Activated B cell treated with CpG ODN at 0.5 μM for 24 hours (primary cell): ENCODE measurements around the gene NDUFB3. TPM values are rescaled to one million over a fixed set of nuclear protein-coding genes. Genes with fewer than 3 reads are reported as not detected.

Experiments used
- ATAC-seq: fragments of 200-7000 bp; cut with Tn5 transposase; one replicate; pipeline ENCODE4 v1.10.0; 2021; ENCODE audit warnings: low read depth, mild to moderate bottlenecking, moderate library complexity
- CTCF ChIA-PET: fragments of 350-600 bp; sonication (Branson Sonifier 250); formaldehyde crosslinking; loops from one replicate; lab custom pipeline; 2021; ENCODE audit warnings: antibody characterized with exemption; lab: Charles Lee
- POLR2A ChIA-PET: fragments of 350-600 bp; sonication (Branson Sonifier 250); formaldehyde crosslinking; loops from one replicate; lab custom pipeline; 2021; ENCODE audit warnings: antibody characterized with exemption; lab: Charles Lee
- DNase-seq: peaks from one replicate; pipeline ENCODE4 v3.0.0; 2022
- H3K27ac Mint-ChIP-seq: one replicate; pipeline ENCODE4 v1.8.0; 2020; ENCODE audit warnings: mixed read lengths
- H3K27me3 Mint-ChIP-seq: one replicate; pipeline ENCODE4 v1.8.0; 2021; ENCODE audit warnings: mixed read lengths
- H3K36me3 Mint-ChIP-seq: one replicate; pipeline ENCODE4 v1.8.0; 2021; ENCODE audit warnings: low read depth, mixed read lengths
- H3K4me1 Mint-ChIP-seq: one replicate; pipeline ENCODE4 v1.8.0; 2021; ENCODE audit warnings: mixed read lengths
- H3K4me3 Mint-ChIP-seq: one replicate; pipeline ENCODE4 v1.8.0; 2020; ENCODE audit warnings: mild to moderate bottlenecking, mixed read lengths
- H3K9me3 Mint-ChIP-seq: one replicate; pipeline ENCODE4 v1.8.0; 2020; ENCODE audit warnings: mixed read lengths
- intact Hi-C: fragments of 100-400 bp; cut with micrococcal nuclease; formaldehyde crosslinking; loops from one replicate; pipeline ENCODE4 v1.15.1; 2024
- total RNA-seq: library from RNA; stranded (reverse); gene quantifications from 2 replicates; pipeline ENCODE4 v1.2.3, GENCODE V29; 2022
- TF ChIP-seq, protein P1 (sequence below): fragments of 200-600 bp; IDR thresholded peaks from one replicate; pipeline ENCODE4 v1.8.0; 2022; ENCODE audit warnings: antibody characterized with exemption, mild to moderate bottlenecking

The NDUFB3 gene
- total RNA-seq, 1 donor from 2014 or later = 85.4 TPM

DNA sequence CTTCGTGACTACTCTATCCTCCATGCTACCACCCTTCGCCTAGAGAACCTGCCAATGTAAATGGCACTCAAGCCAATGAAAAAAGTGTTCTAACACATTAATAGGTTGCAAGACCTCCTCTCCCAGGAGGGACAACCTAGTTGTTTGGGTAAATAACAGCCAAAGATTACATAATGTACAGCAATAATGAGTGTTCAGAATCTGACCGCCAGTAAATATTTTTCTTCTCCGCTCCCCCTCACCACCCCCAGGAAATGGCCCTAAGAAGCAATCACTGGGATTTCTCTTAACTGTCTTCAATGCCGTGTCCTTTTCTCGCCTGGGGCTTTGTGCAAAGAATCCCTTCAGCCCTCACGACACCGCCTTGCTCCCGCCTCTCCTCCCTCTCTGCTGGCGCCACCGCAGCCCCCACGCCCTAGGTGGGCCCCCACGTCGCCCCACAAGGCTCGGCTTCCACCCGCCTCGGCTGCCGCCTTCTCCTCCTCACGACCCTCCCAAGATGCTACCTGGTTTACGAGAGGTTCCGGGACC, 788 bp upstream of the NDUFB3 start:
- H3K36me3 Mint-ChIP-seq = peaks cover 15% of the 10 kb centered on the region
- intact Hi-C loops = loop anchor here (1.0 to 10.0 kb wide), 14 partner anchors 47 to 1196 kb away; partner anchors contain the start of genes BZW1, CLK1, MAIP1 and NIF3L1
- no peaks in the 10 kb centered on the region for H3K27me3 Mint-ChIP-seq
- H3K9me3 Mint-ChIP-seq = no peaks in the 10 kb centered on the region
- ATAC-seq (peak; percentile 16), DNase-seq (no peak)
- TF ChIP-seq, protein P1, sequence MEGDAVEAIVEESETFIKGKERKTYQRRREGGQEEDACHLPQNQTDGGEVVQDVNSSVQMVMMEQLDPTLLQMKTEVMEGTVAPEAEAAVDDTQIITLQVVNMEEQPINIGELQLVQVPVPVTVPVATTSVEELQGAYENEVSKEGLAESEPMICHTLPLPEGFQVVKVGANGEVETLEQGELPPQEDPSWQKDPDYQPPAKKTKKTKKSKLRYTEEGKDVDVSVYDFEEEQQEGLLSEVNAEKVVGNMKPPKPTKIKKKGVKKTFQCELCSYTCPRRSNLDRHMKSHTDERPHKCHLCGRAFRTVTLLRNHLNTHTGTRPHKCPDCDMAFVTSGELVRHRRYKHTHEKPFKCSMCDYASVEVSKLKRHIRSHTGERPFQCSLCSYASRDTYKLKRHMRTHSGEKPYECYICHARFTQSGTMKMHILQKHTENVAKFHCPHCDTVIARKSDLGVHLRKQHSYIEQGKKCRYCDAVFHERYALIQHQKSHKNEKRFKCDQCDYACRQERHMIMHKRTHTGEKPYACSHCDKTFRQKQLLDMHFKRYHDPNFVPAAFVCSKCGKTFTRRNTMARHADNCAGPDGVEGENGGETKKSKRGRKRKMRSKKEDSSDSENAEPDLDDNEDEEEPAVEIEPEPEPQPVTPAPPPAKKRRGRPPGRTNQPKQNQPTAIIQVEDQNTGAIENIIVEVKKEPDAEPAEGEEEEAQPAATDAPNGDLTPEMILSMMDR = no peak
- ChIA-PET POLR2A (interaction anchor here (0.6 to 3.5 kb wide), 4 partner anchors 46 to 157 kb away, joined by 3 to 46 read pairs (median 10); partner anchors contain the start of gene CFLAR), CTCF (interaction anchor here (1.0 to 4.4 kb wide), 7 partner anchors 46 to 162 kb away, joined by 3 to 46 read pairs (median 5); partner anchors contain the start of genes CASP10, CFLAR and ORC2)
- H3K4me3 Mint-ChIP-seq = peak overlapping the region; percentile 98
- peaks cover 50% of the 10 kb centered on the region for H3K4me1 Mint-ChIP-seq
- peak overlapping the region; percentile 96 for H3K27ac Mint-ChIP-seq

DNA sequence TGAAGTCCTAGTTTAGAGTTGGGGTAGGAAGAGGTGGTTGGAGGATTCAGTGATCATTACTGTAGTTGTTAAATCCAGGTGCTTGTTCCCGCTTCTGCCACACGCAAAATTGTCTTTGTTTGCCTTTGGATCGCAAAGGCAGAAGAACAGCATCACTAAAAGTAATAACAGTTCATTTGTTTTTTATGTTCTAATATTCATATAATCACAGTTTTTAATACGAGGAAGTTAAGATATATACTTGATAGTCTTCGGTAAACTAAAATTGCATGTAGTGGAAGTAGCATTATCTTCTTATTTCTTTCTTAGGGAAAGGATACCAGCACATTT, 365 bp downstream of the NDUFB3 start:
- TF ChIP-seq, protein P1 = no peak
- H3K9me3 Mint-ChIP-seq = no peaks in the 10 kb centered on the region
- DNase-seq = no peak
- ATAC-seq = no peak
- peaks cover 15% of the 10 kb centered on the region for H3K36me3 Mint-ChIP-seq
- H3K4me3 Mint-ChIP-seq = peak overlapping the region; percentile 98
- H3K4me1 Mint-ChIP-seq = peaks cover 47% of the 10 kb centered on the region
- CTCF ChIA-PET = interaction anchor here (0.6 to 1.1 kb wide), 2 partner anchors 42 to 160 kb away, joined by 3 to 4 read pairs; no protein-coding TSS in a partner anchor
- H3K27me3 Mint-ChIP-seq = no peaks in the 10 kb centered on the region
- intact Hi-C loops = loop anchor here (5.0 to 10.0 kb wide), 3 partner anchors 570 to 1195 kb away; partner anchors contain the start of genes MAIP1, NOP58, TMEM237 and TYW5
- peak overlapping the region; percentile 96 for H3K27ac Mint-ChIP-seq
- POLR2A ChIA-PET = interaction anchor here (0.5 to 3.2 kb wide), 5 partner anchors 10 to 183 kb away, joined by 3 to 46 read pairs (median 6); partner anchors contain the start of genes CFLAR, NIF3L1 and PPIL3

DNA sequence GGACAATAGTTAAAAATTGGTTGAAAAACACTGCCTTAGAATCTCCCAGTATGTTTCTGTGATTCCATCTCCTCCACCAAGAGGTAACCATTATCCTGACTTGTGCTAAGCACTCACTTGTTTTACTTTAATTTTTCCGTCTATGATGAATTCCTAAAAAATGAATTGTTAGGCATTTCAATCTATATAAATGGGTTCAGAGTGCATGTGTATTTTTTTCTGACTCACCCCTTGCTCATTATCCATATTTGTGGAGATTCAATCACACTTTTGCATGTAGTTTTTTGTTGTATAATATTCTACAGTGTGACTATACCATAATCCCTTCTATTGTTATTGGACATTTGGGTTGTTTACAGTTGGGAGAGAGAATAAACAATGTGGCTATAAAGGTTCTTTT, 1.3 kb downstream of the NDUFB3 start:
- Mint-ChIP-seq H3K36me3 (peaks cover 16% of the 10 kb centered on the region), H3K4me1 (peaks cover 47% of the 10 kb centered on the region), H3K9me3 (no peaks in the 10 kb centered on the region), H3K27me3 (no peaks in the 10 kb centered on the region), H3K27ac (no peak overlapping the region), H3K4me3 (peak overlapping the region; percentile 58)
- DNase-seq (no peak), ATAC-seq (no peak)
- POLR2A ChIA-PET = interaction anchor here (1.1 to 3.2 kb wide), 2 partner anchors 44 to 184 kb away, joined by 4 to 46 read pairs; partner anchors contain the start of genes CFLAR, NIF3L1 and PPIL3
- CTCF ChIA-PET = interaction anchor here (0.6 kb wide), 1 partner anchor 41 kb away, joined by 3 read pairs; no protein-coding TSS in a partner anchor
- TF ChIP-seq, protein P1 = no peak
- intact Hi-C loops = loop anchor here (5.0 to 10.0 kb wide), 3 partner anchors 569 to 1194 kb away; partner anchors contain the start of genes MAIP1, NOP58, TMEM237 and TYW5

DNA sequence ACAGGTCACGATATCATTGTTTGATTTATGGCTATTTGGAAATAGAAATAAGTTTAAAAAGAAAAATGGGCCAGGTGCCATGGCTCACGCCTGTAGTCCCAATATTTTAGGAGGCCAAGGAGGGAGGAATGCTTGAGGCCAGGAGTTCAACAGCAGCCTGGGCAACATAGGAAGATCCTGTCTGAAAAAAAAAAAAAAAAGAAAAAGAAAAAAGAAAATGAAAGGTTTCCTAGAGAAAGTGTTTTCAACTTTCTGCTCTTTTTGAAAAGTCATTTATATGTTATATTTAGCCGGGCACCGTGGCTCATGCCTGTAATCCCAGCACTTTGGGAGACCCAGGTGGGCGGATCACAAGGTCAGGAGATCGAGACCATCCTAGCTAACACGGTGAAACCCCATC, 3.2 kb downstream of the NDUFB3 start:
- no peaks in the 10 kb centered on the region for H3K9me3 Mint-ChIP-seq
- H3K4me3 Mint-ChIP-seq = no peak overlapping the region
- H3K27ac Mint-ChIP-seq = no peak overlapping the region
- DNase-seq (no peak), ATAC-seq (no peak)
- no peaks in the 10 kb centered on the region for H3K27me3 Mint-ChIP-seq
- POLR2A ChIA-PET = no interaction called here
- intact Hi-C loops = loop anchor here (5.0 to 10.0 kb wide), 3 partner anchors 567 to 1192 kb away; partner anchors contain the start of genes MAIP1, NOP58, TMEM237 and TYW5
- CTCF ChIA-PET = no interaction called here
- peaks cover 29% of the 10 kb centered on the region for H3K36me3 Mint-ChIP-seq
- peaks cover 33% of the 10 kb centered on the region for H3K4me1 Mint-ChIP-seq
- TF ChIP-seq, protein P1 = no peak

DNA sequence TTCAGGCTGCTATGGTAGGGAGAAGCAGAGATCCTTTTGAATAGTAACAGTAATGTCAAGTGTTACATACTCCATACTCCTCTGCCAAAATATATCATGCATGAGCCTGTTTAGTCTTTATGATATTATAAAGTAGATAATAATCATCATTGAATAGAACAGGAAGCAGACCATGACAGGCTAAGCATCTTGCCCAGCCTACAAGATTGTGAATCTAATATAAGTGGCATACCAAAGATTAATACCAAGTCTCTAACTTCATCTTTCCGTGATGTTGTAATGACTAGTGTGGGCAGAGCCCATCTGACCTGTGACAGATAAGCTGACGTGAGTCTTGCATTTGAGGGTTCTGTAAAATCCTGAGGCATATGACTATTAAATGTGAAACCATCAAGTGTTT, 13.1 kb downstream of the NDUFB3 start:
- no peak overlapping the region for H3K4me3 Mint-ChIP-seq
- DNase-seq = no peak
- CTCF ChIA-PET = no interaction called here
- ATAC-seq = no peak
- TF ChIP-seq, protein P1 = no peak
- H3K4me1 Mint-ChIP-seq = no peaks in the 10 kb centered on the region
- H3K9me3 Mint-ChIP-seq = no peaks in the 10 kb centered on the region
- POLR2A ChIA-PET = interaction anchor here (0.8 kb wide), 1 partner anchor 31 kb away, joined by 3 read pairs; the partner anchor contains the start of gene CFLAR
- H3K27me3 Mint-ChIP-seq = no peaks in the 10 kb centered on the region
- no peak overlapping the region for H3K27ac Mint-ChIP-seq
- peaks cover 51% of the 10 kb centered on the region for H3K36me3 Mint-ChIP-seq
- intact Hi-C loops = no loop called here
